Measurements from ENCODE around the gene NOTCH2. TPM values are rescaled to one million over a fixed set of nuclear protein-coding genes. Genes with fewer than 3 reads are reported as not detected.
"Not testable (repeated sequence)": the region's sequence is repeated elsewhere in the genome, so short reads cannot be mapped to it uniquely, and the experiment has no call there.

Gene NOTCH2
- total RNA-seq, 1 donor from 2014 or later: 61.6 TPM

DNA sequence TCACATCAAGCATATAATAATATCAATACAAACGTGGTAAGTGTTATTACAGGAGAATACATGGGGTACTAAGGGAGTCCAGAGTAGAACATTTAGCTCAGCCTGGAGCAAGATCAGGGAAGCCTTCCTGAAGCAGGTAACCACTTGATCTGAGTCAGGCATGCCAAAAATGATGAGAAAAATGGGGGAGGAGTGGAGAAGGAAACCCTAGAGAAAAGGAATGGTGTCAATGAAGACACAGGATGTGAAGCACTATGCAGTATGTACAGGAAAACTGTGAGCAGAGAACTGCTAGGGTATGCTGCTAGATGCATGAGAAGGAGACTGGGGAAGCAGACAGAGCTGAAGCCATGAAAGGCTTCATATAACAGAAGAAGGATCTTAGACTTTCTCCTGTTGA lies 84.7 kb downstream of the NOTCH2 start:
- FAIRE-seq: no peak
- Histone ChIP-seq H3K27me3 (ENCODE audit: control insufficient read depth, insufficient read depth, low read length) (no peaks in the 10 kb centered on the region), H3K4me3 (ENCODE audit: low read depth, low read length) (no peak overlapping the region), H3K36me3 (ENCODE audit: control insufficient read depth, insufficient read depth, low read length) (no peaks in the 10 kb centered on the region)
- TF ChIP-seq, protein P1, sequence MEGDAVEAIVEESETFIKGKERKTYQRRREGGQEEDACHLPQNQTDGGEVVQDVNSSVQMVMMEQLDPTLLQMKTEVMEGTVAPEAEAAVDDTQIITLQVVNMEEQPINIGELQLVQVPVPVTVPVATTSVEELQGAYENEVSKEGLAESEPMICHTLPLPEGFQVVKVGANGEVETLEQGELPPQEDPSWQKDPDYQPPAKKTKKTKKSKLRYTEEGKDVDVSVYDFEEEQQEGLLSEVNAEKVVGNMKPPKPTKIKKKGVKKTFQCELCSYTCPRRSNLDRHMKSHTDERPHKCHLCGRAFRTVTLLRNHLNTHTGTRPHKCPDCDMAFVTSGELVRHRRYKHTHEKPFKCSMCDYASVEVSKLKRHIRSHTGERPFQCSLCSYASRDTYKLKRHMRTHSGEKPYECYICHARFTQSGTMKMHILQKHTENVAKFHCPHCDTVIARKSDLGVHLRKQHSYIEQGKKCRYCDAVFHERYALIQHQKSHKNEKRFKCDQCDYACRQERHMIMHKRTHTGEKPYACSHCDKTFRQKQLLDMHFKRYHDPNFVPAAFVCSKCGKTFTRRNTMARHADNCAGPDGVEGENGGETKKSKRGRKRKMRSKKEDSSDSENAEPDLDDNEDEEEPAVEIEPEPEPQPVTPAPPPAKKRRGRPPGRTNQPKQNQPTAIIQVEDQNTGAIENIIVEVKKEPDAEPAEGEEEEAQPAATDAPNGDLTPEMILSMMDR (IDR thresholded peaks at IDR 0.05; ENCODE audit: insufficient read depth, low read length, severe bottlenecking): no peak
- peak; percentile 60 for DNase-seq (ENCODE audit: low read depth)

DNA sequence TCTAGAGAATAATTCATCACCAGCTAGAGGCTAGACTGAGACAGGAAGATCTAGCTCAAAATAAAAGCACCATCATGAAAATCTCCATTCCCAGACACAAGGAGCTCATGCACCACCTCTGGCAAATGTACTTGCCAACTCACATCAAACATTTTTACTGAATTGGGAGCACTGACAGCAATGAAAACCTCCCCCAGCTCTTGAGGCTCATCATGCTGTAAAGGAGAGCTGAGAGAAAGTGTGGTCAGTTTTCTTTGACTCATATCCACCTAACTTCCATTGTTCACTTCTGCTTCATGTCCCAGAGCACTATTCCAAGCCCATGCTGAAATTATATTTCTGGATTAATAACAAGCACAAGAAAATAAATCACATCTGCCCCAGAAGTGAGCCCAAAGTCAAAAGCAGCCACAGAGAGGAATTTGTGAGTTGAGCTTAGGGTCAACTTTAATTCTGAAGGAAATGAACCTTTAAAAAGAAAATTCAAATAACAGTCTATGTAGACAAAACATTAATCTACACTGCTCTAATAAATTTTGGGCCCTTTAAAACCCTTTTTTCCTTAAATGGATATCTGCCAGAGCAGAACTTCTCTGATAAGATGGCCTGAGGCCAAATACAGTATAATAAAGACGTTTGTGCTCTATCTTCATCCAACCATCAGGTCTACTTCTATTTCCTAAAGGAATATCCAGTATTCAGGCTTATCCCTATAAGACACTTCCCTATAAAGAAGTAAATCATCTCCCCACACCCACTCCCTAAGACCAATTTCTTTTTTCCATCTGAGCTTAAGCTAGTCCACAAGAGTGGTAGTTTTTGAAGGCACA lies 87.3 kb downstream of the NOTCH2 start:
- DNase-seq (ENCODE audit: low read depth): peak; percentile 36
- no peak overlapping the region for H3K4me3 ChIP-seq (ENCODE audit: low read depth, low read length)
- no peaks in the 10 kb centered on the region for H3K36me3 ChIP-seq (ENCODE audit: control insufficient read depth, insufficient read depth, low read length)
- TF ChIP-seq, protein P1 (IDR thresholded peaks at IDR 0.05; ENCODE audit: insufficient read depth, low read length, severe bottlenecking): no peak
- FAIRE-seq: no peak
- H3K27me3 ChIP-seq (ENCODE audit: control insufficient read depth, insufficient read depth, low read length): no peaks in the 10 kb centered on the region

DNA sequence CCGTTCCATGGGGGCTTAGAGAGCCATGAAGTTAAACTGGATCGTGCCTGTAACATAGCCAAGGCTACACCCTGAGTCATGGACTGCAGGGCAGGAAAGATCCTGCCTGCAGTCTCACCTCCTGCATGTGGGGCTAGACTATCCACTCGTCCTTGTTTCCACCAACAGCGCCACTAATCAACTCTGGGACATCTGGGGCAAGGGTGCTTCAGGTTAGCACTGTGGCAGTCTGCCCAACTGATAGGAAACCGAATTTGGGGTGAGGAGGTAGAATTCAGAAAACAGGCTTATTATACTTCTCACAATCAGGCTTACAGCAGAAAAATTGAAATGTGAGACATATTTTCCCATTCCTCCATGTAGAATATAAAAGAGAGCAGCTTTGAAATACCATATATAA lies 88.0 kb downstream of the NOTCH2 start:
- H3K36me3 ChIP-seq (ENCODE audit: control insufficient read depth, insufficient read depth, low read length): no peaks in the 10 kb centered on the region
- no peaks in the 10 kb centered on the region for H3K27me3 ChIP-seq (ENCODE audit: control insufficient read depth, insufficient read depth, low read length)
- TF ChIP-seq, protein P1 (IDR thresholded peaks at IDR 0.05; ENCODE audit: insufficient read depth, low read length, severe bottlenecking): no peak
- DNase-seq (ENCODE audit: low read depth) (no peak), FAIRE-seq (no peak)
- H3K4me3 ChIP-seq (ENCODE audit: low read depth, low read length): no peak overlapping the region

DNA sequence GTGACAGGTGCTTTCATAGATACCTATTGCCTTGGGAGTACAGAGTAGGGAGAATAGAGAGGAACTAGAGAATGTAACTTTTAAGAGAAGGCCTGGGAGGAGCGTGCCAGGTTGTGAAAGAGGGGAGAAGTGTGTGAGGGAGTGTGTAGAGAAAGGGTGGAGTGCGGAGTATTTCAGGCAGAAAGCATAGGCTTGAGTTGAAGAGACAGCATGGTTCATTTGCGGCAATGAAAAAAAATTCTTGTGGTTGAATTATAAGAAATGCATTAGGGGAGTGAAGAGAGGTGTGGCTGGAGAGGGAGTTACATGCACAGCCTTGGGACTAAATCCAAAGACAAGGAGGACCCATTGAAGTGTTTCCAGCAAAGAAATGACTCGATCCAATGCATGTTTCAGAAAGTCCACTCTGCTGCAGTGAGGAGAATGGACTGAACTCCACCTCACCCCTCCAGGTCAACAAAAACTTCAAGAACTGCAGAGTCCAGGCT lies 91.4 kb downstream of the NOTCH2 start:
- TF ChIP-seq, protein P1 (IDR thresholded peaks at IDR 0.05; ENCODE audit: insufficient read depth, low read length, severe bottlenecking): no peak
- Histone ChIP-seq H3K4me3 (ENCODE audit: low read depth, low read length) (no peak overlapping the region), H3K27me3 (ENCODE audit: control insufficient read depth, insufficient read depth, low read length) (no peaks in the 10 kb centered on the region), H3K36me3 (ENCODE audit: control insufficient read depth, insufficient read depth, low read length) (no peaks in the 10 kb centered on the region)
- FAIRE-seq (no peak), DNase-seq (ENCODE audit: low read depth) (no peak)

DNA sequence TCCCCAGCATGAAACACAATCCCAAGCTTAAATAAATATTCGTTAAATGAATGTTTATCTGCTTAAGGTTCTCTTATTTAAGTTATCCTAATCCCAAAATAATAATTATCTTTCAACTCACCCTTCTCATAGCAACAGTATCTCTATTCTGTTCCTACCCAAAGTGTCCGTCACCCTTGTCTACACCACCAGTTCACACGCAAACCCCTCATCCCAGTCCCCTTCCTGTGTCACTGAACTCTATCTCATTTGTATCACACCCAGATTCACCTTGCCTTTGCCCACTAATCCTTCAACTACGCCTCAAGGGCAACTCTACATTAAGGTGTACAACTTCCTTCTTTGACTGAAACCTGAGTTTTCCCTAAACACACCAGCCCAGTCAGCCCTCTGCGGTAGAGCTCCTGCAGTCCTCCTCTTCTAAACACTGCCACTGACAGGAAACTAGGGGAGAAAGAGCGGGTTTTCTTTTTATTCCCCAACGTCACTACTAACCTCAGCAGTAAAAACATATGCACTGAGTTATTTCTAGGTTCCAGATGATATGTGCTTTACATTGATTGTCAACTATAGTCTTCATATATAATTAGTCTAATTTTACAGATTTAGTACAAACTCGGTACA lies 92.2 kb downstream of the NOTCH2 start:
- FAIRE-seq: peak; percentile 77
- not testable (repeated sequence) for DNase-seq (ENCODE audit: low read depth); H3K27me3 ChIP-seq (ENCODE audit: control insufficient read depth, insufficient read depth, low read length); H3K36me3 ChIP-seq (ENCODE audit: control insufficient read depth, insufficient read depth, low read length); H3K4me3 ChIP-seq (ENCODE audit: low read depth, low read length)

DNA sequence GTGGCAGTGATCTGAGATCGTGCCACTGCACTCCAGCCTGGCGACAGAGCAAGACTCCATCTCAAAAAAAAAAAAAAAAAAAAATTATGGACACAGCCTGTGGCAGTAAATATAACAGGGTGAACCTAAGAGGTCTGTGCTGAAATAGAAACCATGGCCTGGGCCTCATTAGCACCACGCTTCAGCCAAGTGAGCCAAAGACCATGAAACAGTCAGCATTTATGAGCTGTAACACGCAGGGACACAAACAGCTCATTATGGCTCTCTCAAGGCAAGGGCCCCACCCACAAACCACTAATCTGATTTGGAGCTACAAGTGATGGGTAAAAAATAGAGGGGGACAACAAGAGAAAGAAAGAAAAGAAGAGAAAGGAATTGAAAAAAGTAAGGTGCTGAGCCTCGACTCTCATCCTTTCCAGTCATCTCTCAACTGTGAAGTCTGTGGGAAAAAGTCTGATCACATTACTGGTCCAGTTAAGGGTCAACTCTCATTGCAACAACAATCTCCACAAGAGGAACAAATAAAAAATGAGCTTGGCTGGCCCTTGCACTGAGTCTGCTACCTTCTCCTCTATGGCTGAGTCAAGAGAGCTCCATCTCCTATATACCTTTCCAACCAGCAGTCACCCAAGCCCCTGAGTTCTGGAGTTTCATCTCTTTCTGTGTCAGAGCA lies 93.7 kb downstream of the NOTCH2 start:
- H3K27me3 ChIP-seq (ENCODE audit: control insufficient read depth, insufficient read depth, low read length); FAIRE-seq; DNase-seq (ENCODE audit: low read depth); H3K36me3 ChIP-seq (ENCODE audit: control insufficient read depth, insufficient read depth, low read length); H3K4me3 ChIP-seq (ENCODE audit: low read depth, low read length): not testable (repeated sequence)

All from bronchial epithelial cell (primary cell).